CD8-positive, alpha-beta memory T cell (primary cell): ENCODE results near the gene PANX2. TPM values are rescaled to one million over a fixed set of nuclear protein-coding genes. Genes with fewer than 3 reads are reported as not detected.
A peak's percentile ranks its signal among the peaks of the same experiment; 100 is the strongest.

Experiments
- CTCF ChIA-PET: fragments of 350-600 bp; sonication (Branson Sonifier 250); formaldehyde crosslinking; loops from one replicate; lab custom pipeline; 2021; ENCODE audit warnings: antibody characterized with exemption; lab: Charles Lee
- POLR2A ChIA-PET: fragments of 350-600 bp; sonication (Branson Sonifier 250); formaldehyde crosslinking; loops from one replicate; lab custom pipeline; 2021; ENCODE audit warnings: antibody characterized with exemption; lab: Charles Lee
- DNase-seq, 5 donors: peaks; one replicate each; pipeline versions ENCODE4 v3.0.0 to v3.0.0-alpha.2; 2020 to 2022; ENCODE audit warnings: mixed read lengths in 1 of 5
- H3K27ac ChIP-seq: one replicate; pipeline ENCODE4 v1.7.0; 2013; ENCODE audit warnings: low read depth, mild to moderate bottlenecking, low read length, moderate library complexity
- H3K27me3 ChIP-seq: 2 replicates; pipeline ENCODE4 v1.7.0; 2013; ENCODE audit warnings: low read length, mild to moderate bottlenecking; ENCODE audit not compliant: insufficient read depth, poor library complexity, severe bottlenecking
- H3K36me3 ChIP-seq: 2 replicates; pipeline ENCODE4 v1.7.0; 2013; ENCODE audit warnings: mild to moderate bottlenecking, low read length, moderate library complexity; ENCODE audit not compliant: insufficient read depth
- H3K4me1 ChIP-seq: 2 replicates; pipeline ENCODE4 v1.7.0; 2013; ENCODE audit warnings: mild to moderate bottlenecking, low read length, moderate library complexity; ENCODE audit not compliant: insufficient read depth
- H3K4me3 ChIP-seq: 2 replicates; pipeline ENCODE4 v1.7.0; 2013; ENCODE audit warnings: mild to moderate bottlenecking, low read length
- H3K9me3 ChIP-seq: 2 replicates; pipeline ENCODE4 v1.7.0; 2013; ENCODE audit warnings: mild to moderate bottlenecking, low read length
- H3K27ac Mint-ChIP-seq, 8 donors: one replicate each; pipeline ENCODE4 v1.8.0; 2020 to 2021; ENCODE audit warnings: mixed read lengths in 8 of 8, mild to moderate bottlenecking in 6 of 8, inconsistent platforms in 3 of 8, moderate library complexity in 3 of 8
- H3K27me3 Mint-ChIP-seq, 2 donors: one replicate each; pipeline ENCODE4 v1.8.0; 2020 to 2021; ENCODE audit warnings: mixed read lengths in 2 of 2, mild to moderate bottlenecking in 1 of 2, moderate library complexity in 1 of 2
- H3K36me3 Mint-ChIP-seq, 3 donors: one replicate each; pipeline ENCODE4 v1.8.0; 2020 to 2021; ENCODE audit warnings: mixed read lengths in 3 of 3, inconsistent platforms in 1 of 3, mild to moderate bottlenecking in 1 of 3
- H3K4me1 Mint-ChIP-seq, 3 donors: one replicate each; pipeline ENCODE4 v1.8.0; 2020 to 2021; ENCODE audit warnings: mixed read lengths in 3 of 3, inconsistent platforms in 1 of 3, mild to moderate bottlenecking in 1 of 3
- H3K4me3 Mint-ChIP-seq, 7 donors: one replicate each; pipeline ENCODE4 v1.8.0; 2020 to 2021; ENCODE audit warnings: mixed read lengths in 7 of 7, mild to moderate bottlenecking in 6 of 7, moderate library complexity in 4 of 7, inconsistent platforms in 2 of 7
- H3K9me3 Mint-ChIP-seq, 5 donors: one replicate each; pipeline ENCODE4 v1.8.0; 2020 to 2022; ENCODE audit warnings: mixed read lengths in 5 of 5, mild to moderate bottlenecking in 3 of 5, moderate library complexity in 2 of 5, inconsistent platforms in 1 of 5
- polyA plus RNA-seq: library from polyadenylated mRNA; unstranded; fragments of 300-500 nt; fragmentation: Illumina TruSeq; gene quantifications from one replicate; pipeline ENCODE4 v1.2.3, GENCODE V29; 2021
- total RNA-seq, 2 experiments: library from RNA; stranded (reverse); gene quantifications; one replicate each; pipeline ENCODE4 v1.2.3, GENCODE V29; 2021

The PANX2 gene
- total and polyA plus RNA-seq, 3 experiments from 2014 or later, result 1.7 to 1.8 TPM; not detected in 1

DNA sequence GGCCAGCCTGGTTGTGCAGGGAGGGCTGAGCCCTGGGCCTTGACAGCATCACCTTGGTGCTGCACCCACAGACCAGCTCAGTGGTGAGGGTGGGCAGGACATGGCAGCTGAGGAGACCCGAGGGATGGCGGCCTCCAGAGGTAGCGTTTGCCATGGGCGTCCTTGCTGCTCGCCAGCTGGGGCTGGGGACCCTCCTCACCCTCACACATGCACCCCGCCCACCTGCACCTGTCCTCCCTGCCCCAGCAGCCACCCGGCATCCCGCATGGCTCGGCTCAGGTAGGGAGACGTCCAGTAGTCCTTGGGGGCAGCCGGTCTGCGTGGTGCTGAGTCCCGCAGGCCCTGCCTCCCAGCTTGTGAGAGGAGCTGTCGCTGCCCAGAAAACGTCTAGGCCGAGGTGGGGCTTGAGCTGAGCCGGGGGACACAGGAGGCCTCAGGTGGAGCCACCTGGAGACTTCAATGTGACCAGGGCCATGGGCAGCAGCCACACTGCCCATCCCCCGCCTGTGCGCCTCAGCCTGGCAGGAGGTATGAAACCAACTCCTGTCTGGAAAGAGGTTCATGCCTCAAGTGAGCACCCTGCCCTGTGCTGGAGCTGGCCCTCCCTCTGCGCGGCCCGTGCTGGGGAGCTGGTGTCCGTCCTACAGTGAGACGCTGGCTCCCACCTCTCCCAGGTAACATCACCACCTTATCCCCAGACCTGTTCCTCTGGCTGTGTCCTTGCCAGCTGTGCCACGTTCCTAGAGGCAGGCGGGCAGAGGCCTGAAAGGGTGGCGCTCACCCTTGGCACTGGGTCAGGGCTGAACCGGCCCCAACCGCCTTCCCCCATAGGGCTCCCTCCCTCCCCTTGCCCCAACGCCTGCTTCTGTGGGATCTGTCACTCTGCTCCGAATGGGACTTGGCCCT is 11.9 kb downstream of the PANX2 start:
- Mint-ChIP-seq H3K27me3 (peaks cover 2 to 5% of the 10 kb centered on the region in 2 donors), H3K36me3 (peaks cover 0 to 3% (median 2%) of the 10 kb centered on the region in 3 donors), H3K27ac (no peak overlapping the region), H3K4me3 (no peak overlapping the region), H3K9me3 (no peaks in the 10 kb centered on the region), H3K4me1 (peaks cover 10 to 20% (median 12%) of the 10 kb centered on the region in 3 donors)
- Histone ChIP-seq H3K27me3 (no peaks in the 10 kb centered on the region), H3K4me3 (no peak overlapping the region), H3K36me3 (no peaks in the 10 kb centered on the region), H3K9me3 (no peaks in the 10 kb centered on the region), H3K4me1 (peaks cover 14% of the 10 kb centered on the region), H3K27ac (no peak overlapping the region)
- ChIA-PET CTCF (interaction anchor here (1.0 kb wide), 1 partner anchor 32 kb away, joined by 3 read pairs; no protein-coding TSS in a partner anchor), POLR2A (interaction anchor here (0.5 kb wide), 1 partner anchor 8 kb away, joined by 3 read pairs; no protein-coding TSS in a partner anchor)
- DNase-seq, result peak in 1 of 5 donors; percentile 44

DNA sequence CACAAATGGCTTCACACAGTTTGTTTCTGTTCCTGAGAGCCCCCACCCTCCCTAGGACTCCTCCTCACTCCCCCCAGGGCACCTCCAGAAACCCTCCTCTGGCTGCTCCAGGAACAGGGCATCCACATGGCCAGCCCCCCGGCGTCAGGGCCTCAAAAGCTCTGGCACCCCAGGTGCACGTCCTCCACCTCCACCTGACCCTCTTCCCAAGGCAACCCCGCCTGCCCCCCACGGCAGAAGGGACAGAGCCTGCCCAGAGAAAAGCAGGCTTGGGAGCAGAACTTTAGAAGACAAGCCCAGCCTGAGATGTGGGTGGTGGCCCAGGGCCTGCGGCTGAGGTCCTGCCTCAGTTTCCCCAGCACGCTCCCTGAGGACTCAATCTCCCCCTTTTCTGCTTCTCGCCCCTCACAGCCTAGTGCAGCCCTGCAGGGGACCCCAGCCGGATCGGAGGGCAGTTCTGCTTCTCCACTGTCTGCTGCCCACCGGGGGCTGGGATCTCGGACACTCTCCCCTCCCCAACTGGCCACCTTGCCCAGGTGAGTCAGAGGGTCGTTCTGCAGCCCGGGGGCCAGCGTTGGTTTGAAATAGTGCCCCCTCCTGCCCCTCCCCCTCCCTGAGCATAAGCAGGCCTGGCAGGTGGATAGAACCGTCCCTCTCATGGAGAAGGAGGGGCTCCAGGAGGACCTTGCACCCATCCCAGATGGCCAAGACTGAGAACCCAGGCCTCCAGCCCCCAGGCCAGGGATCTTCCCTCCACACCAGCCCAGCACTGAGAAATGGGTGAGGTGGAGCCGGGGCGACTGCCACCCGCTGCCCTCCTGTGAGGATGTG is 12.8 kb downstream of the PANX2 start:
- peaks cover 0 to 3% (median 2%) of the 10 kb centered on the region in 3 donors for H3K36me3 Mint-ChIP-seq
- no peaks in the 10 kb centered on the region for H3K9me3 Mint-ChIP-seq
- Histone ChIP-seq H3K4me1 (peaks cover 17% of the 10 kb centered on the region), H3K27ac (no peak overlapping the region), H3K4me3 (no peak overlapping the region), H3K27me3 (no peaks in the 10 kb centered on the region), H3K9me3 (no peaks in the 10 kb centered on the region), H3K36me3 (peaks cover 2% of the 10 kb centered on the region)
- H3K27me3 Mint-ChIP-seq, result peaks cover 2 to 5% of the 10 kb centered on the region in 2 donors
- H3K4me1 Mint-ChIP-seq, result peaks cover 11 to 23% (median 14%) of the 10 kb centered on the region in 3 donors
- POLR2A ChIA-PET, result no interaction called here
- H3K27ac Mint-ChIP-seq, result peak overlapping the region in 1 of 8 donors; percentile 75
- DNase-seq, result peak in 1 of 5 donors; percentile 42
- H3K4me3 Mint-ChIP-seq, result peak overlapping the region in 4 of 7 donors; percentile 31 to 82 (median 45)
- CTCF ChIA-PET, result interaction anchor here (1.0 kb wide), 1 partner anchor 33 kb away, joined by 3 read pairs; no protein-coding TSS in a partner anchor

DNA sequence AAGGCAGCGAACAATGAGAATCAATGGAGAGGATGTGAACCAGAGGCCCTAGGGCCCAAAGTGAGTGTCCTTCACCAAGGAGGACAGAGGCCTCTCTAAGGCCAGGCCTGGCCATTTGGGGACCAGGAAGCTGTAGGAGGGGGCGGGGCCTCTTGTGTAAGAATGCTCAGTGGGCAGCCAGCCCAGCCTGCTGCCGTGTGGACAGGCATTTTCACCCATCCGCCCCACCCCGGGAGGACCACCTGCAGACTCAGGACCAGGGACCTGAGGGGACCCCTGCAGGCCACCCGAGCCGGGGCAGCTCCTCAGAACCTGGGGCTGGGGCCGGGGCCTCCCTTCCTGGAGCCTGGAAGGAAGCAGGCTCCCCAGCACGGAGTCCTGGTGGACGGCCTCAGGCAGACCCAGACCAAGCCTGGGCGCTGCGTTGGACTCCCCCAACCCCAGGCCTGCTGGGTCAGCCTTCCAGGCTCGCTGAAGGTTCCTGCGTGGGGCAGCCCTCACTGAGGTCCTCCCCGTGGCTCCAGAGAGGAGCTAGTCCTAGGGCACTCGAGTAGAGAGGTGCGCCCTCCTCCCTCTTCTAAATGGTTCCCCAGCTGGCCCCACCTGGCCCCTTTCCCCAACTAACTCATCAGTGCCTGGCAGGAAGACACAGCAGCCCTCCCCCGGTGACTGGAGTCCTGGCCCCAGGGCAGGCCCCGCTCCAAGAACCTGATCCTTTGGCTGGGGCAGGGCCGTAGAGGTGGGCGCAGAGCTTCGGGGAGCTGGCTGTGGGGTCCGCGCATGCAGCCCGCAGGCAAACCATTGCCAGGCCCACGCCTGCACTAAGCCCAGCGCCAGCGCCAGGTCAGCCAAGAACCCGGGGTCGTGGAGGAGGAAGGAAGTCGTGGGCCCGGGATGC is 13.7 kb downstream of the PANX2 start:
- H3K36me3 ChIP-seq, result peaks cover 7% of the 10 kb centered on the region
- H3K27ac Mint-ChIP-seq, result peak overlapping the region in 1 of 8 donors; percentile 75
- peak overlapping the region; percentile 59 to 90 (median 65) for H3K4me3 Mint-ChIP-seq
- peaks cover 13 to 32% (median 16%) of the 10 kb centered on the region in 3 donors for H3K4me1 Mint-ChIP-seq
- peaks cover 0 to 3% (median 2%) of the 10 kb centered on the region in 3 donors for H3K36me3 Mint-ChIP-seq
- no peaks in the 10 kb centered on the region for H3K9me3 ChIP-seq
- POLR2A ChIA-PET, result interaction anchor here (1.0 kb wide), 1 partner anchor 9 kb away, joined by 3 read pairs; no protein-coding TSS in a partner anchor
- H3K27me3 ChIP-seq, result no peaks in the 10 kb centered on the region
- CTCF ChIA-PET, result no interaction called here
- H3K9me3 Mint-ChIP-seq, result no peaks in the 10 kb centered on the region
- no peak overlapping the region for H3K27ac ChIP-seq
- no peak overlapping the region for H3K4me3 ChIP-seq
- peaks cover 2 to 5% of the 10 kb centered on the region in 2 donors for H3K27me3 Mint-ChIP-seq
- peak in 1 of 5 donors; percentile 47 for DNase-seq
- peaks cover 26% of the 10 kb centered on the region for H3K4me1 ChIP-seq

DNA sequence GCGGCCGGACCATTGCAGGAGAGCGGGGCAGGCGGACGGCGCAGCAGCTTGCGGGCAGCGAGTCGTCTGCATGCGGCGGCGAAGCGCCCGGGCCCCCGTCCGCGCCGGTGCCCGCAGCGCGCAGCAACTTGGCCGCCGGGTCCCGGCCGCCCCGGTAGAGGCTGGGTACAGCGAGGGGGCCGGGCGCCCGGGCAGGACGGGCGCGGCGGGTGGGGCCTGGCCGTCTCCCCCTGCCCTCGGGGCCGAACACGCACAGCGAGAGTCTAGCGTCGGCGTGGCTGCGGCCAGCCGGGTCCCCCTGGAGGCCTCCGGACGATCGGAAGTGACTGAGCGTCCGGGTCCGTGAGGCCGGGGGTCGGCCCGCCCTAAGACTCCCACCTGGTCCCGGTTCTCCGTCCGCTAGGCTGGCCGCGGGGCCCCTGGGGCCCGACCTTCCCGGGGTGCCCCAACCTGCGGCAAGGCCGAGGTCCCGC is 14.4 kb downstream of the PANX2 start:
- CTCF ChIA-PET, result no interaction called here
- peaks cover 0 to 3% (median 2%) of the 10 kb centered on the region in 3 donors for H3K36me3 Mint-ChIP-seq
- peaks cover 7% of the 10 kb centered on the region for H3K36me3 ChIP-seq
- H3K4me3 ChIP-seq, result peak overlapping the region; percentile 57
- POLR2A ChIA-PET, result interaction anchor here (1.0 kb wide), 1 partner anchor 10 kb away, joined by 3 read pairs; no protein-coding TSS in a partner anchor
- H3K4me1 Mint-ChIP-seq, result peaks cover 20 to 35% (median 23%) of the 10 kb centered on the region in 3 donors
- H3K4me1 ChIP-seq, result peaks cover 33% of the 10 kb centered on the region
- no peak overlapping the region for H3K27ac ChIP-seq
- no peaks in the 10 kb centered on the region for H3K9me3 Mint-ChIP-seq
- peak overlapping the region in 6 of 7 donors; percentile 71 to 92 (median 81) for H3K4me3 Mint-ChIP-seq
- H3K9me3 ChIP-seq, result no peaks in the 10 kb centered on the region
- DNase-seq, result no peak
- H3K27ac Mint-ChIP-seq, result no peak overlapping the region
- no peaks in the 10 kb centered on the region for H3K27me3 ChIP-seq
- H3K27me3 Mint-ChIP-seq, result peaks cover 0 to 2% of the 10 kb centered on the region in 2 donors

DNA sequence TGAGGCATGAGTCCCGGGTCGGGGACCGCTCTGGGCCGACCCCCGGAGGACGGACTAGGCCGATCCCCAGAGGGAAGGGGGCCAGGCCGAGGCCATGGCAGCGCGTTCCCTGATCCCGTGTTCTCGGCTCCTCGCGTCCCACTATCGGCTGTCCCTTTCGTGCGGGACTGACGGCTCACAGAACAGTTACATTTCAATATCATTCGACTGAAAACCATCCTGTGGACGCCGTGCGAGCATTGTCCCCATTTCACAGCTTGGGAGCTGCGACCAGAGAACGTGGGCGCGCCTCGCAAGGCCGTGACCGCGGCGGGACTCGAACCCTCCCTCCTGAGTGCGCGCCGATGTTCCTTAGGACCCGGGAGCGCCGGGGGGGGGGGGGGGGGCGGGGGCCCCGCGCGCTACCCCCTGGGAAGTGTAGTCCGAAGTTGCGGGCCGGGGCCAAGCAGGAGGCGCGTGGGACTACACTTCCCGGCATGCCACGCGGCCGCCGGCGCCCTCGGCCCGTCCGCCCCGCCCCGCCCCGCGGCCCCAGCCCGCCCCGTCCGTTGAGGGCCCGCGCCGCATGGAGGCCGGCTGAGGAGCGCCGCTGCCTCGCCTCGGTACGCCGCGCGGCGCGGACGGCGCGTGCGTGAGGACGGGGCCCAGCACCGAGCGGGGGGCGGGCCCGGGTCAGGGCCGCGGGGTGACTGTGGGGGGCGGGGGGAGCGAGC is 15.0 kb downstream of the PANX2 start, which contains the start of gene TRABD:
Gene TRABD, plus strand, starts transcription at position 539 of the 713 bp plus-strand sequence. CDS start 7,148 bp downstream, outside the sequence.
- Histone ChIP-seq H3K4me3 (peak within 1 kb of the TSS; percentile 78), H3K9me3 (no peaks in the 10 kb centered on the region), H3K36me3 (peaks cover 7% of the 10 kb centered on the region), H3K4me1 (peaks cover 35% of the 10 kb centered on the region), H3K27me3 (no peaks in the 10 kb centered on the region), H3K27ac (peak within 1 kb of the TSS; percentile 61)
- Mint-ChIP-seq H3K4me1 (peaks cover 20 to 41% (median 24%) of the 10 kb centered on the region in 3 donors), H3K9me3 (no peaks in the 10 kb centered on the region), H3K27me3 (peaks cover 0 to 2% of the 10 kb centered on the region in 2 donors), H3K36me3 (peaks cover 0 to 4% (median 2%) of the 10 kb centered on the region in 3 donors), H3K4me3 (peak within 1 kb of the TSS; percentile 94 to 98 (median 95)), H3K27ac (peak within 1 kb of the TSS; percentile 90 to 100 (median 98))
- ChIA-PET CTCF (no interaction called here), POLR2A (no interaction called here)
- DNase-seq, result peak; percentile 82 to 92 (median 86)

DNA sequence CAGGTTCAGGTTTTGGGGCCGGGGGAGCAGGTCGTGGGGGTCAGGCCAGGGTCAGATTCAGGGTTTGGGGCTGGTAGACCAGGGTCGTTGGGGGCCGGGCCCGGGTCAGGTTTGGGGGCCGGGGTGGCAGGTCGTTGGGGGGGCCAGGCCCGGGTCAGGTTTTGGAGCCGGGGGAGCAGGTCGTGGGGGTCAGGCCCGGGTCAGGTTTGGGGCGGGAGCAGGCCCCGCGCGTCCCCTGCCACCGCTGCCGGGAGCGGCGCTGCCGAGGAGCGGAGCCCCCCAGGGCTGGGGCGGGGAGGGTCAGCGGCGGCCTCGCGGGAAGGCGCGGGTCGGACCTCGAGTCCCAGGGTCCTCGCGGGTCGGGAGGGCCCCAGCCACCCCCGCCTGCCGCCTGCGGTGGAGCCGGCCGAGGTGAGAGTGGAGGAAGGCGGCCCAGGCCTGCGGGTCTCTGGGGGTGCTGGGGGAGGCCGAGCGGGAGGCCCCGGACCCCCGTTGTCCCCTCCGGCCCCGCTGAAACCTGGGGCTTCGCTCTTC is 15.7 kb downstream of the PANX2 start:
- peaks cover 40% of the 10 kb centered on the region for H3K4me1 ChIP-seq
- DNase-seq, result peak in 1 of 5 donors; percentile 55

More for the DNA sequence above, 15.7 kb downstream of the PANX2 start:
- peak overlapping the region; percentile 90 to 100 (median 98) for H3K27ac Mint-ChIP-seq
- peaks cover 22 to 46% (median 26%) of the 10 kb centered on the region in 3 donors for H3K4me1 Mint-ChIP-seq
- peaks cover 0 to 10% (median 2%) of the 10 kb centered on the region in 3 donors for H3K36me3 Mint-ChIP-seq
- H3K9me3 Mint-ChIP-seq, result no peaks in the 10 kb centered on the region
- peaks cover 0 to 2% of the 10 kb centered on the region in 2 donors for H3K27me3 Mint-ChIP-seq
- ChIA-PET POLR2A (no interaction called here), CTCF (interaction anchor here (2.0 kb wide), 1 partner anchor 11 kb away, joined by 6 read pairs; no protein-coding TSS in a partner anchor)
- Histone ChIP-seq H3K27ac (peak overlapping the region; percentile 61), H3K27me3 (no peaks in the 10 kb centered on the region), H3K36me3 (peaks cover 7% of the 10 kb centered on the region), H3K4me3 (peak overlapping the region; percentile 78), H3K9me3 (no peaks in the 10 kb centered on the region)
- peak overlapping the region; percentile 94 to 98 (median 95) for H3K4me3 Mint-ChIP-seq
